Measurements from ENCODE around the gene SLC22A23. TPM values are rescaled to one million over a fixed set of nuclear protein-coding genes. Genes with fewer than 3 reads are reported as not detected.

Gene SLC22A23
- total RNA-seq, 1 donor from 2014 or later = 5.7 TPM

GRCh38 chr6:3501826-3502500 lies 45.1 kb upstream of the SLC22A23 start:
- Histone ChIP-seq H4K20me1 (ENCODE audit: insufficient read depth, low read length) (no peaks in the 10 kb centered on the region), H3K27ac (ENCODE audit: low read depth, low read length) (no peak overlapping the region), H3K9ac (ENCODE audit: low read length) (no peak overlapping the region), H3K4me1 (ENCODE audit: insufficient read depth, low read length) (peaks cover 7% of the 10 kb centered on the region), H3K9me3 (ENCODE audit: insufficient read depth, low read depth, low read length) (no peaks in the 10 kb centered on the region), H3K27me3 (ENCODE audit: insufficient read depth, low read length) (no peaks in the 10 kb centered on the region), H3K4me2 (ENCODE audit: low read length) (no peak overlapping the region), H3K36me3 (ENCODE audit: insufficient read depth, low read length) (no peaks in the 10 kb centered on the region), H2AFZ (ENCODE audit: low read depth, low read length) (no peak overlapping the region), H3K4me3 (ENCODE audit: insufficient read depth, low read depth, low read length) (no peak overlapping the region), H3K79me2 (ENCODE audit: insufficient read depth, low read length) (no peaks in the 10 kb centered on the region)
- Mint-ChIP-seq H3K4me1 (ENCODE audit: low read depth, unreplicated experiment) (peaks cover 11% of the 10 kb centered on the region), H3K27ac (ENCODE audit: unreplicated experiment) (no peak overlapping the region), H3K9me3 (ENCODE audit: unreplicated experiment) (peaks cover 5% of the 10 kb centered on the region), H3K4me3 (ENCODE audit: unreplicated experiment) (no peak overlapping the region), H3K36me3 (ENCODE audit: low read depth, unreplicated experiment) (no peaks in the 10 kb centered on the region), H3K27me3 (ENCODE audit: low read depth, unreplicated experiment) (peaks cover 20% of the 10 kb centered on the region)
- no peak for TF ChIP-seq CTCF (IDR thresholded peaks at IDR 0.05; ENCODE audit: insufficient read depth, low read depth, low read length)
- no peak for TF ChIP-seq EZH2 (IDR thresholded peaks at IDR 0.05; ENCODE audit: insufficient read depth, low read length)
- FAIRE-seq (no peak), DNase-seq (ENCODE audit: low read depth) (no peak)

- FAIRE-seq (no peak), DNase-seq (ENCODE audit: low read depth) (peak; percentile 85)
- Histone ChIP-seq H3K36me3 (ENCODE audit: insufficient read depth, low read length) (no peaks in the 10 kb centered on the region), H3K27me3 (ENCODE audit: insufficient read depth, low read length) (no peaks in the 10 kb centered on the region), H4K20me1 (ENCODE audit: insufficient read depth, low read length) (no peaks in the 10 kb centered on the region), H2AFZ (ENCODE audit: low read depth, low read length) (no peak overlapping the region), H3K27ac (ENCODE audit: low read depth, low read length) (no peak overlapping the region), H3K9ac (ENCODE audit: low read length) (no peak overlapping the region), H3K4me3 (ENCODE audit: insufficient read depth, low read depth, low read length) (no peak overlapping the region), H3K9me3 (ENCODE audit: insufficient read depth, low read depth, low read length) (no peaks in the 10 kb centered on the region), H3K4me1 (ENCODE audit: insufficient read depth, low read length) (peaks cover 7% of the 10 kb centered on the region), H3K4me2 (ENCODE audit: low read length) (peak overlapping the region; percentile 37), H3K79me2 (ENCODE audit: insufficient read depth, low read length) (no peaks in the 10 kb centered on the region)
- H3K4me3 Mint-ChIP-seq (ENCODE audit: unreplicated experiment) = no peak overlapping the region
- no peak overlapping the region for H3K27ac Mint-ChIP-seq (ENCODE audit: unreplicated experiment)
- peaks cover 11% of the 10 kb centered on the region for H3K4me1 Mint-ChIP-seq (ENCODE audit: low read depth, unreplicated experiment)
- no peaks in the 10 kb centered on the region for H3K36me3 Mint-ChIP-seq (ENCODE audit: low read depth, unreplicated experiment)
- no peak for TF ChIP-seq CTCF (IDR thresholded peaks at IDR 0.05; ENCODE audit: insufficient read depth, low read depth, low read length)
- TF ChIP-seq EZH2 (IDR thresholded peaks at IDR 0.05; ENCODE audit: insufficient read depth, low read length) = no peak
- H3K9me3 Mint-ChIP-seq (ENCODE audit: unreplicated experiment) = peaks cover 5% of the 10 kb centered on the region
- peaks cover 14% of the 10 kb centered on the region for H3K27me3 Mint-ChIP-seq (ENCODE audit: low read depth, unreplicated experiment)
These were observed 43.6 kb upstream of the SLC22A23 start for GRCh38 chr6:3500262-3501014.

GRCh38 chr6:3499603-3500002 lies 42.8 kb upstream of the SLC22A23 start:
- Mint-ChIP-seq H3K4me3 (ENCODE audit: unreplicated experiment) (no peak overlapping the region), H3K27me3 (ENCODE audit: low read depth, unreplicated experiment) (peaks cover 14% of the 10 kb centered on the region), H3K36me3 (ENCODE audit: low read depth, unreplicated experiment) (no peaks in the 10 kb centered on the region), H3K27ac (ENCODE audit: unreplicated experiment) (no peak overlapping the region), H3K4me1 (ENCODE audit: low read depth, unreplicated experiment) (peaks cover 11% of the 10 kb centered on the region), H3K9me3 (ENCODE audit: unreplicated experiment) (peaks cover 5% of the 10 kb centered on the region)
- FAIRE-seq (no peak), DNase-seq (ENCODE audit: low read depth) (no peak)
- no peak overlapping the region for H3K9ac ChIP-seq (ENCODE audit: low read length)
- no peaks in the 10 kb centered on the region for H3K36me3 ChIP-seq (ENCODE audit: insufficient read depth, low read length)
- H3K4me1 ChIP-seq (ENCODE audit: insufficient read depth, low read length) = peaks cover 7% of the 10 kb centered on the region
- H3K4me2 ChIP-seq (ENCODE audit: low read length) = no peak overlapping the region
- no peaks in the 10 kb centered on the region for H4K20me1 ChIP-seq (ENCODE audit: insufficient read depth, low read length)
- TF ChIP-seq EZH2 (IDR thresholded peaks at IDR 0.05; ENCODE audit: insufficient read depth, low read length) (no peak), CTCF (IDR thresholded peaks at IDR 0.05; ENCODE audit: insufficient read depth, low read depth, low read length) (no peak)
- H3K4me3 ChIP-seq (ENCODE audit: insufficient read depth, low read depth, low read length) = no peak overlapping the region
- peaks cover 2% of the 10 kb centered on the region for H3K27me3 ChIP-seq (ENCODE audit: insufficient read depth, low read length)
- no peaks in the 10 kb centered on the region for H3K9me3 ChIP-seq (ENCODE audit: insufficient read depth, low read depth, low read length)
- no peak overlapping the region for H3K27ac ChIP-seq (ENCODE audit: low read depth, low read length)
- H3K79me2 ChIP-seq (ENCODE audit: insufficient read depth, low read length) = no peaks in the 10 kb centered on the region
- H2AFZ ChIP-seq (ENCODE audit: low read depth, low read length) = no peak overlapping the region
